ENCODE results near the gene SCT. TPM values are rescaled to one million over a fixed set of nuclear protein-coding genes. Genes with fewer than 3 reads are reported as not detected.
A peak's percentile ranks its signal among the peaks of the same experiment; 100 is the strongest.

SCT gene
- total RNA-seq, 1 experiment from 2014 or later, result not detected

- no peak for DNase-seq (ENCODE audit: low read depth)
Observed at GRCh38 chr11:623349-623869, 3.6 kb downstream of the SCT start.

GRCh38 chr11:621838-622237 lies 5.1 kb downstream of the SCT start:
- DNase-seq (ENCODE audit: low read depth), result no peak

- no peak for DNase-seq (ENCODE audit: low read depth)
Observed at GRCh38 chr11:620935-621814, 5.8 kb downstream of the SCT start.

- no peak for DNase-seq (ENCODE audit: low read depth)
Observed at GRCh38 chr11:620201-620600, 6.8 kb downstream of the SCT start.

GRCh38 chr11:619628-620050 lies 7.3 kb downstream of the SCT start:
- DNase-seq (ENCODE audit: low read depth), result no peak

- no peak for DNase-seq (ENCODE audit: low read depth)
Observed at GRCh38 chr11:618856-619627, 7.9 kb downstream of the SCT start.

GRCh38 chr11:617912-618682 lies 8.9 kb downstream of the SCT start:
- DNase-seq (ENCODE audit: low read depth), result no peak

GRCh38 chr11:617199-617911 lies 9.6 kb downstream of the SCT start:
- DNase-seq (ENCODE audit: low read depth), result no peak

GRCh38 chr11:616320-617198 lies 10.4 kb downstream of the SCT start:
- no peak for DNase-seq (ENCODE audit: low read depth)

GRCh38 chr11:615504-616319 lies 11.3 kb downstream of the SCT start, which contains the start of gene IRF7:
Gene IRF7 (minus strand): TSS chr11:615950. CDS start chr11:615364, 586 bp downstream.
- DNase-seq (ENCODE audit: low read depth), result no peak

- DNase-seq (ENCODE audit: low read depth), result no peak
Observed at GRCh38 chr11:614623-615503, 12.1 kb downstream of the SCT start.

GRCh38 chr11:614021-614622 lies 12.9 kb downstream of the SCT start:
- DNase-seq (ENCODE audit: low read depth), result no peak

- DNase-seq (ENCODE audit: low read depth), result peak; percentile 27
Observed at GRCh38 chr11:613369-613968, 13.5 kb downstream of the SCT start.

- DNase-seq (ENCODE audit: low read depth), result no peak
Observed at GRCh38 chr11:612961-613300, 14.1 kb downstream of the SCT start.

- DNase-seq (ENCODE audit: low read depth), result peak; percentile 22
Observed at GRCh38 chr11:612201-612960, 14.6 kb downstream of the SCT start.
